HPDE6-E6E7 (cell line): ENCODE results near the gene PACC1.

ENCODE experiments used
- DNase-seq: peaks from one replicate; pipeline ENCODE4 v3.0.0; 2011; ENCODE audit warnings: missing footprints; ENCODE audit errors: extremely low spot score

The PACC1 gene

DNA sequence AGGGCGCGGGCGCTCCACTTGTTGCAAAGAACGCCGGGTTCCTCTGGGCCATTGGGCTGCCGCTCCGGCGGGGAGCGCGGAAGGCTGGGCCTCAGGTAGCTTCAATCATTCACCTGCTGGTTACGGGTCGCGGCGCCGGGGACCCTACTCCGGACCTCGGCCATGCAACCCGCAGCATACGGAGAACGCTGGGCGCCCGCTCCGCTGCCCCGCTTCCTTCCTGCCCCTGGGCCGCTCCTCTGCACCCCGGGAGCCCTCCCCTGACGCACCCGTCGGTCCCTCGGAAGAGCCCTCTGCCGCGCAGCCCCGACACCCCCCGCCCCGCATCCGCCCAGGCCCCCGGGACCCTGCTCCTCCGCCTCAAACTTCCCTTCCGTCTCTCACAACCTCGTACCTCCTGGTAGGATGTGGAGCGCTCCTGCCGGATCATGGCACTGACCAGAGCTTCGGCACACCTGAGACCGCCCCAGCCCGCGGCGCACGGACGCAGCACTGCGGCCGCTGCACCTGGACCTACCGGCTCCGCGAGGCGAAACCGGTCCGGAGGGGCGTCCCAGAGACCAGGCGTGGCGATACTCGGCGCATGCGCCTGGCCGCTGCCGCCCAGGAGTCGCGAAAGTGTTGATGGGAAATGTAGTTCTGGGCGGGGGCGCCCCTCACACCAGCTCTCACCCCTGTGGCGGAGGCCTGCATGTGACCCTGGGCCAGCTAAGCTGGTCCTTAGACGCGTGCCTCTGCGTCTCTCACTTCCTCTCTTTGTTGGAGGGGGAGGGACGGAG lies at the start of gene PACC1:
Gene PACC1 (minus strand): TSS at position 559 of the 779 bp plus-strand sequence. CDS start 129 bp downstream, at position 430.
- DNase-seq: peak; percentile 98

DNA sequence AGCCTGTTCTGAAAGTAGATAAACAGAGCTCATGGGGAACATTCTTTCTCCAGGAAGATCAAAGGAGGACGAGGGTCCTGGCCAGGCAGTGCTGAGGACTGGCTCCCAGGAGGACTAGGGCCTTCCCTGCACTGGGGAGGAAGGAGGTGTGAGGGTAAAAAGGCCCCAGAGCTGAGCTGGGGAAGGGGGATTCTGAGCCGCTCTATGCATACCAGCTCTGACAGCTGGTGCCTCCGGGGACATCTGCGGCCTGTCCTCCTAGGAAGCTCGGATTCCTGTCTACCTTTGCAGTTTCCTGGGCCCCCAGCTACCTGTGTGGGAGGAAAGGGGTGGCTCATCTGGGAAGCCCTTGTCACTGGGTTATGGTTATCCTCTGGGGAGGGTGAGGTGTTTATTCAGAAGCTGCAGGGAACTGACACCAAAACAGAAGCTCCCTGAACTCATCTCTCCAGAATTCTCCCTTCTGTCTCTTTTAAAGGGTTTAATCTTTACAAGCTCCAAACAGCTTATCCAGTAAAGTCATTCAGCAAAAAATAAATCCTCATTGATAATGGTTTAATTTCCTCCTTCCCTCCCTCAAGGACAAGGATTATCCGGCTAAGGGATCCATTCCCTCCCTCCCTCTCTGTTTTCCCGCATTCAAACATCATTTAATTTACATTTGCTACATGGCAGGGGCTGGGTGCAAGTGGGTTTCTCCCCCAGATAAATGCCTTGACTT lies 49.0 kb upstream of the PACC1 start:
- DNase-seq: no peak

DNA sequence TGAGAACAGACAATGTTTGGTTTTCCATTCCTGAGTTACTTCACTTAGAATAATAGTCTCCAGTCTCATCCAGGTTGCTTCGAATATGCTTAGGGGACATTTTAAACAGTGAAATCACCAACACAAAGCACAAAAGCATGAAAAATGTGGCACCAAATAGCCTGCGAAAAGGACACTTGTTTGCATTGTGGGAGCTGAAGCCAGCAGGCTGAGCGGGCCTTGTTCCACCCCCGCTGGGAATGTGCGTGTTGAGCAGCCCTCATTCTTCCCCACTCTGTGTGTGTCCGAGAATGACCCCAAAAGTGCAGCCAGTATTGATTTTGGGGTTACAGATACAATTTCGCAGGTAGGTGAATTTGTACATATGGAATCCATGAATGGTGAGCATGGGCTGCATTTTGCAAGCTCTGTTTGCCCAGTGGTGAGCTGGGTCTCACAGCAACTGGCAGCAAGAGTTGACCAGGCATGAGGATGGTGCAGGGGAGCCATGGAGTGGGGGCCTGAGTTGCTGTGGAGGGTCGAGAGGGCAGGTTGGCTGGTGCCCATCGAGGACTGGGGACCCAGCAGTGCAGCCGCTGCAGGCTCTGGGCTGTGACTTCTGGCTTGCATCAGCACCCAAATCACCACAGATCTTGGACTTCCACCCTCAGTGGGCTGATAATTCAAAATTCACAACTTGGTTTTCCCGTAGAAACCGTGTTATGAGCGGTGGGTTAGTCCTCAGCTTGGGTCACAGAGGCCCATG lies 47.4 kb upstream of the PACC1 start:
- no peak for DNase-seq

DNA sequence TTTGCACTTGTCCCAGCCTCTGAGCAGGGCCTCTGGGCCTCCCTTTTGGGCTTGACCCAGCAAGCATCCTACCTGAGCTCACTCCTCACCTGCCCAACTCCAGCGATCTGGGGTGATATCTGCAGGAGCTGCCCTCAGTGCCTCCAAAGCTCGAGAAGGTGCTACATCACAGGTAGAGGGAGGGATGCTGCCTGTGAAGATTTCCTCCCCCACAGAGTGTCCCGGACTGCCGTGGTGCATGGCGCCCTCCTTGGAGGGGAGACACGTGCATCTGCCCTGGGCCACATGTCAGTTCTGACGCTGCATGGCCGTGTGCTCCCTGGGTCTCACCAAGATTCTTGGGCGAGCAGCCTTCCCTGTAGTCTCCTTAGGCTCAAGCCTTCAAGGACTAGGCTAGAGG lies 45.7 kb upstream of the PACC1 start:
- no peak for DNase-seq

DNA sequence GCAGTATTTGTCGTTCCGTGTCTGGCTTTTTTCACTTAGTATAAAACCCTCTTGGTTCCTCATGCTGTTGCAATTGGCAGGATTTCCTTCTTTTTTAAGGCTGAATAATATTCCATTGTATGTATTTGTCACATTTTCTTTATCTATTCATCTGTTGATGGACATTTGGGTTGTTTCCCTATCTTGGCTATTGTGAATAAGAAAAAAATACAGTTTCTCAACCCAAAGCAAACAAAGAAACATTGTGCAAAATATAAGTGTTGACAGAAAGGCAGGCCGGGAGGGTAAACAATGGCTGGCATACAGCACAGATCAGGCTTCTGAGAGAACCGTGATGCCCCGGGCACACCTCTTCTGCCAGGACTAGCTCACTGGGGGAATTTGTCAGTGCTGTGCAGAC lies 45.0 kb upstream of the PACC1 start:
- no peak for DNase-seq

GRCh38 chr1:212458817-212459216 lies 44.1 kb upstream of the PACC1 start:
- DNase-seq: no peak

DNA sequence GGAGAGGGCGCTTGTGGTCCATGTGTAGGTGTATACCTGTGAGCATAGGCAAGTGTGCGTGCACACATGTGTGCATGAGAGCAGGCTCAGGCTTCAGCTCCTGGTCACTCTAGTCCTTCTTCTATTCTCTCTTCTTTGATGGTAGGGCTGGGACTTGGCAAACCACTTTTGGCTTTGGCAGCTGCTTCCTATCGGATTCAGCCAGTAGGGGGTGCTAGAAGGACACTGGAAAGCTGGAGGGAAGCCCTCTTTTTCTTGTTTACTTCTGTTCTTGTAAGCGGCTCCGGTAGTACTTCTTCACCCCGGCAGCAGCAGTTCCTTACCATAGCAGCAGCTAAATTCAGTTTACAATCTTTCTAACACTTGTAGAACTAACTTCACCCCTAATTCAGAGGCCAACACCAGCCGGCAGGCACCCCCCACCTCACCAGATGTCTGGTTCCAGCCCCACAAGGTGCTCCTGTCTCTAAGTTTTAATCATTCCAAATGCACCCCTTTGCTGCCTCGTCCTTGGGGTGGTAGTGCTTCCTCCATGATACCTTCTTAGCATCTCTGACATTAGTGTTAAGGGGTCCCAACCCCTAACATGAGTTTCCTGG lies 43.2 kb upstream of the PACC1 start:
- DNase-seq: no peak

DNA sequence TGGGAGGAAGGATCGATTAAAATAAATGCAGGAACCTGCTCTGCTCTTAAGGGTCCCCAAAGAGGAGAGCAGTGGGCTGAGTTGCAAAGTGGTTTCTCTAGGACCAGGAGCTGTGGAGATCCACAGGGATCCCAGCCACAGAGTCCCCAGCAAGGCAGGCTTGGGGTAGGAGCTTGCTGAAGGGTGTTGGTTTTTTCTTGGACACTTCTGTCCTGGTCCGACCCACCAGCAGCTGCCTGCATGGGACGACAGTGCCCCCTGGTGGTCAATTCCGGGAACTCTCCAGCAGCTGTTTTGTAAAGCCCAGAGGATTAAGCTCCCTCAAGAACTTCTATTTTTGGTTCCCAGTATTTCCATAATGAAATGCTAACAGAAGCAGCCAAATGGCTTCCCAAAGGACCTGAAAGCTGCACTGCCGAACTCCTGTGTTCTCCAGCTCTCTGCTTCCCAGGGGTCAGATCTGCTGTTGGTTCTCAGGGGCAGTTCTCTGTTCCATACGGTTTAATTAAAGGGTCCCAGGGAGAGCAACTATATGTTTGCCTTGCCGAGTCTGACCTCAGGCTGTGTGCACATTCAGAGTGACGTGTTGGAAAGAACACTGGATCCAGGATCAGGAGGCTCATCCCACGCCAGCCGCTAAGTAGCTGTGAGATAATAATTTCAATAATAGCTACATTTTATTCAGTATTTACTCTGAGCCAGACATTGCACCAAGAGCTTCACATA lies 41.3 kb upstream of the PACC1 start:
- peak; percentile 72 for DNase-seq

DNA sequence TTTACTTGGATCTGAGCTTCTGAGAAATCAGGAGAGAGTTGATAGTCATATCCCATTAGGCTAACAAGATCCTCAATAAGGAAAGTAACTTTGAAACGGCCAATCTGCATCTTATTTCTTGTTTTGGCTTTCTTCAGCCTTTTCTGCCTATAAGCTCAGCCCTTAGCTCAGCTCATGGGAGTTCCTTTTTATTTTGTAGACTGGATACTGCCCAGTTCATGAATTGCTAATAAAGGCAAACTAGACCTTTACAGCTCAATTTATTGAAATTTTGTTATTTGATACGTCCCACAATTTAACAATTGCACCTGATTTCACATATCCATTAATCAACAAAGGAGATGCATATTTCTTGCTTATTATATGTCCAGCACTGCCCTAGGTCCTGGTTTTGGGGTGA lies 40.7 kb upstream of the PACC1 start:
- DNase-seq: no peak

DNA sequence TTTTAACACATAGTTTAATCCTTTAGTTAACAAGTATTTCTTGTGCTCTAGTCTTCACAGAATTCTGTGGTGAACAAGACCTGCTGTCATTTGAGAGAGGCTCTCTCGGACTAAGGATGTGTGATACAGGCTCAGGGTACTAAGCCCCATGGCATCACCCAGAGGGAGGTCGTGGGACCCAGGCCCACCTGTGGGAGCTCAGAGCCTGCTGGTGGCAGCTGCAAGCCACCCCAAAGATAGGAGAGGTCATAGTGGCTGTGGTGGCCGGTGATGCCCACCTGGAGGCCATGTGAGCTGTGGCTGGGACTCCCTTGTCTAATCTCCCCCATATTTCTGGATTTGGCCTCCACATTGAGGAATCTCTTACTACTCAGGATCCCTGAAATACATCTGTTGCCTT lies 40.1 kb upstream of the PACC1 start:
- DNase-seq: no peak

DNA sequence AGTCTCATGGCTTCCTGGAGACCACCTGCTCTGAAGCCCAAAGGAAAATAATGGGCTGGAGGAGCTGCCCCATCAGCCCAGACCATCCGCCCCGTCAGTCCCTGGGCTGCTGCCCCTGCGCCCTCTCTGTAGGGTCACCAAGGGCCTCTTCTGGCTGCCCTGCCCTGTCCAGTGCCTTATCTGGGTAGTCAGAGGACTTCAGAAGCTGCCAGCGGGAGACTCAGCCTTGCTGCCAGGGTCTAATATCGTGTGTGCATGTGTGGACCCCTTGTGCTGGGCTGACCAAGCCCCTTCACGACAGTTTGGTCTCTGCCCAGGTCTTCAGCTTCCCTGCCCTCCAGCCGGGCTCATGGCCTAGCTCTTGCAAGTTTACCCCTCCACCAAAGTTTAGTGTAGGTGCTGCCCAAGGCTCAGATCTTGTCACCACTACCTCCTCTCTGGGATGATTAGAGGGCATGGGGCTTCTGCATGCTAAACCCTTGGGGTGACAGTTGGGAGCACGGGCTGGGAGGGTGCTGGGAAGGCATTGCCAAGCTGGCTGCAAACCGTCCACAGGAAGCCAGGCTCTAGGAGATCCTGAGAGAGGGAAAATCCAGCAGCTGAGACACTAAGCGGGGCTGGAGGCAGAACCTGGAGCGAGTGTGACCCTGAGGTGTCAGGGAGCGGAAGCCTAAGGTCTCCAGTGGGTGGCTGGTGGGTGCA lies 38.6 kb upstream of the PACC1 start:
- no peak for DNase-seq

- no peak for DNase-seq
Observed at GRCh38 chr1:212452323-212453155, 37.9 kb upstream of the PACC1 start.

DNA sequence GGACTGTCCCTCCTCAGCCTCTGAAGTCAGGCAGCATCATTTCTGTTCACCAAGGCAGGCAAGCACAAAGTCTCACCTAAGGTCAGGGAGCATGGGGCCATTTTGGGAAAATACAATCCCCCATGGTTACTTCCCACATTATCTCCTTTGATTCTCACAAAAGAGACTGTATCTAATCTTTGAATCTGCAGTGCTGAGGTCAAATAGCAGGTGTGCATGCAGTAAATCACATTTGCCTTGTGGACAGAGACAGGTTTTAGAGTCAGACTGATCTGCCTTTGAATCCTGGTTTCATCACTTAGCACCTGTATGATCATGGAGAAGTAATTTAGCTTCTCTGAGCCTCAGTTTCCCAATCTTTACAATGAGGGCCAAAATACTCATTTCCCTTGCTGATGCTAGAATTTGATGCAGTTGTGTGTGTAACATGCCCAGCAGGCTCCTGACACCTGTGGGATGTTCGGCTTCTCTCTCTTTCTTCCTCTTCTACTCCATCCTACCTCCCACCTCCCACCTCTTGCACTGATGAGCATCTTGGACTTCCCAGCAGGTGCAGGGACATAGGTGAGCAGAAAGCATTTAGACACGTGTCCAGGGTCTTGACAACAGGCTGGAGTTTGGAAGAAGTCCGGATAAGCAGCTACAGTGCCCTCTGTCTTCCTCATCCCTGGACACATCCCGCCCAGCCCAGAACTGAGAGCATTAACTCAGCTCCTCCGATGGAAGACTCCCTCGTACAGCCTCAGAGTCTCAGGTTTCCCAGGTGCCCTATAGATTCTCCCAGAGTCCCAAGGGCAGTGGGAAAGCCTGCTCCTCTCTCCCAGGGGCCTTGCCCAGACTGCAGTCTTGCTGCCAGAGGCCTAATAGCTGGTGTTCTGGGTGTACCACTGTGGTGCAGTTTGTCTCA lies 37.0 kb upstream of the PACC1 start:
- DNase-seq: no peak

DNA sequence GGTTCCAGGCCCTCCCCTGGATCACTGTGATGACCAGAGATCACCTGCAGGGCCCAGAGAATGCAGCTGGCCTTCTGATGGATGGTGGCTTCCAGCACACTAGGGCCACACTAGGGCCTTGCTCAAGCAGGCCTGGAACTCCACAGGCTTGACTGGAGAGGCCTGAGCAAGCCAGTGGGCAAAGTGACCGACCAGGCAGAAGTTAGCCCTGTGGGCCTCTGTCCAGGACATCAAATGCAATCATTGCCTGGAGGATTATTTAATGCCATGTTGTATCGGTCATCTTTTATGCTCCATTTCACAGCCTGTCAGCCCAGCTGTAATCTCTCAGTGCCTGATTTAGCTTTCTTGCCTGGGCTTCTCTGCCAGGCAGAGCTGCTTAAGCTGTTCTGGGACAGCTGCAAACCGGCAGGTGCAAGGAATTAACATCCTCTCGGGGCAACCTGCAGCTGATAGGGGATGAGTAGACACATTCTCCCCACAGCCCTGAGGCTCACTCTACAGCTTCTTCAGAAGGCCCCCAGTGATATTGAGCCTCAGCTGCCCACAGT lies 35.7 kb upstream of the PACC1 start:
- DNase-seq: no peak

DNA sequence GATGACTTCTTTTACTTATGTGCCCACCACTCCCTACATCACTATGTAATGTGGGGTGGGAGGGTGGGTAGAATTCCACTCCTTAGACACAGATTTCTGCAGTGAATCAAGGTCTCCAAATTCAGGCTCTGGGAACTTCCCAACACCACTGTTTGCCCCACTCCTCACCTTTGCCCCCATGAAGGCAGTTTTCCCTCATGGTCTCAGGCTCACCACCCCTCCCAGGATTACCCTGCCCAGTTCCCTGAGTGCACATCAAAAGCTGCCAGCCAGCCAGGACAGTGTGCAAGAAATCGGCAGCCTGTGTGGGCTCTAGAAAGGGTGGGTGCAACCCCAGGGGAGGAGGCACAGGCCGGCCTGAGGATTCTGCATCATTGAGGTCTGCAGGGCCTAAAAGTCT lies 32.8 kb upstream of the PACC1 start:
- no peak for DNase-seq

GRCh38 chr1:212446333-212446732 lies 31.6 kb upstream of the PACC1 start:
- no peak for DNase-seq

- no peak for DNase-seq
Observed at GRCh38 chr1:212442408-212442807, 27.7 kb upstream of the PACC1 start.

DNA sequence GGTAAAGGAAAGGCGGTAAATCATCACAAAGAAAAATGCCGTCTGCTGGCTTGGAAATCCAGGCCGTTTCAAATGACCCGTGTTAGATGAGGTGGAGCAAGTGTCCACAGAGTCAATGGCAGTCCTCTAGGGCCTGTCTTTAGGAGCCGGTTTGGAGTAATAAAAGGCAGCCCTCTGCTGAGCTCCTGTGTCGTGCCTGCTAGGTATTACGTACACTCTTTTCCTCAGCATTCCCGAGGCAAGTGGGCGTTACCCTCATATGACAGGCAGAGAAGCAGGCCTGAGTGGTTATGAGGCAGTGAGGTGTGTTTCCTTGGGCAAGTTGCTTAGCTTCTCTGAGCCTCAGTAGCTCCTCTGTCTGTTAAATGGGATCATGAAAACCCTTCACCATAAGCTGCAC lies 25.7 kb upstream of the PACC1 start:
- DNase-seq: no peak

GRCh38 chr1:212438831-212439237 lies 24.1 kb upstream of the PACC1 start:
- DNase-seq: no peak
